ENCODE data around the gene RAB6B.

GRCh38 chr3:133934073-133934970 lies 38.6 kb upstream of the RAB6B start:
- TF ChIP-seq CTCF (conservative IDR thresholded peaks at IDR 0.05; ENCODE audit: low read depth, low read length) (no peak), EZH2 (IDR thresholded peaks at IDR 0.05; ENCODE audit: borderline replicate concordance, low read depth, low read length, poor library complexity, severe bottlenecking) (no peak)
